ENCODE results near the gene FOS. TPM values are rescaled to one million over a fixed set of nuclear protein-coding genes. Genes with fewer than 3 reads are reported as not detected.

FOS gene
- total and polyA plus RNA-seq, 2 of the 8 experiments (the other 6 are each of a cell fraction or from before 2014, with no cell fraction given) = 50.2 to 51.8 TPM

- POLR2A ChIA-PET (ENCODE audit: partially characterized antibody) = interaction anchor here (1.0 to 14.8 kb wide), 11 partner anchors 8 to 157 kb away, joined by 3 to 351 read pairs (median 4); partner anchors contain the start of gene NEK9
- FAIRE-seq (no peak), DNase-seq (ENCODE audit: low read depth in 1 of 2, low spot score in 2 of 2) (no peak)
- TF ChIP-seq ATF2 (IDR thresholded peaks at IDR 0.05; ENCODE audit: low read length) (peak; percentile 68; the same call in 1 of the 2 replicates), POU5F1 (IDR thresholded peaks at IDR 0.05; ENCODE audit: low read depth, low read length) (no peak), SAP30 (IDR thresholded peaks at IDR 0.05; ENCODE audit: insufficient read depth, insufficient replicate concordance, low read length) (no peak)
Measured at GRCh38 chr14:75283162-75283832, 4.7 kb downstream of the FOS start.

More at GRCh38 chr14:75283162-75283832, 4.7 kb downstream of the FOS start:
- WGBS, 2 experiments (ENCODE audit: extremely low coverage in 1 of 2, insufficient coverage in 1 of 2, insufficient read length in 1 of 2, insufficient replicate concordance in 2 of 2, low coverage in 1 of 2, low lambda C conversion rate in 2 of 2, missing lambda C conversion rate in 1 of 2) = 81% methylated on average over 13 of the region's 13 CpGs; no CpG with 5 or more reads in 1 of the 2 experiments
- Histone ChIP-seq H2AK5ac (ENCODE audit: low read depth, low read length) (0 out of 2 replicates have a peak overlapping the region, but pooled peaks have one; percentile 2), H2BK20ac (ENCODE audit: low read length) (no peak overlapping the region), H3K27me3 (replicated peaks in 1 of 4; ENCODE audit: control insufficient read depth in 3 of 4, extremely low read depth in 1 of 4, insufficient read depth in 3 of 4, low read length in 3 of 4) (peaks cover 0 to 6% (median 3%) of the 10 kb centered on the region in 4 experiments; a peak in 3 of 7 replicates), H4K5ac (ENCODE audit: insufficient read length, low read depth, low read length) (no peak overlapping the region), H3K4me1 (replicated peaks in 1 of 4; ENCODE audit: control insufficient read depth in 3 of 4, insufficient read depth in 4 of 4, low read length in 3 of 4) (peaks cover 7 to 16% (median 9%) of the 10 kb centered on the region in 4 experiments), H2BK120ac (replicated peaks; ENCODE audit: low read depth, low read length) (no peak overlapping the region), H3K23ac (ENCODE audit: insufficient read length) (no peak overlapping the region), H3K14ac (ENCODE audit: insufficient read length) (no peak overlapping the region), H3K4ac (replicated peaks; ENCODE audit: insufficient read length, low read depth, low read length) (no peak overlapping the region), H4K91ac (replicated peaks; ENCODE audit: insufficient read length, low read length) (no peak overlapping the region), H2BK15ac (ENCODE audit: low read length) (no peak overlapping the region), H3K36me3 (ENCODE audit: control insufficient read depth in 2 of 4, insufficient read depth in 4 of 4, low read length in 3 of 4) (peaks cover 9 to 14% (median 10%) of the 10 kb centered on the region in 4 experiments; a peak in 7 of 8 replicates), H3K9me3 (ENCODE audit: insufficient read depth in 2 of 2, low read depth in 1 of 2, low read length in 1 of 2) (no peaks in the 10 kb centered on the region), H3K79me1 (ENCODE audit: low read depth, low read length) (no peaks in the 10 kb centered on the region), H2AFZ (ENCODE audit: low read length) (no peak overlapping the region), H4K20me1 (replicated peaks in 1 of 2; ENCODE audit: control insufficient read depth in 1 of 2, insufficient read depth in 2 of 2, low read length in 2 of 2) (peaks cover 4 to 7% of the 10 kb centered on the region in 2 experiments), H3K23me2 (ENCODE audit: low read depth, low read length) (peaks cover 14% of the 10 kb centered on the region; the same call in 1 of the 2 replicates), H3K56ac (replicated peaks; ENCODE audit: insufficient read length, low read depth, low read length) (no peak overlapping the region), H2BK5ac (ENCODE audit: low read depth, low read length) (no peak overlapping the region), H3K9ac (replicated peaks in 1 of 4; ENCODE audit: extremely low read depth in 1 of 4, low read depth in 3 of 4, low read length in 3 of 4) (no peak overlapping the region), H2BK12ac (ENCODE audit: low read depth, low read length) (no peak overlapping the region), H4K8ac (ENCODE audit: extremely low read depth, insufficient read depth, low read length) (no peak overlapping the region), H3K4me2 (ENCODE audit: insufficient read depth in 1 of 2, low read depth in 2 of 2, low read length in 2 of 2) (no peak overlapping the region), H3K4me3 (ENCODE audit: extremely low read depth in 1 of 4, insufficient read depth in 2 of 4, low read depth in 3 of 4, low read length in 4 of 4) (no peak overlapping the region), H3K79me2 (ENCODE audit: control insufficient read depth in 1 of 2, insufficient read depth in 2 of 2, low read length in 2 of 2) (peaks cover 0 to 12% of the 10 kb centered on the region in 2 experiments; a peak in 2 of 4 replicates), H3K18ac (ENCODE audit: extremely low read depth, low read length) (no peak overlapping the region), H3K27ac (ENCODE audit: low read depth, low read length) (no peak overlapping the region)
- CTCF ChIA-PET (ENCODE audit: partially characterized antibody) = interaction anchor here (0.7 to 8.9 kb wide), 12 partner anchors 7 to 154 kb away, joined by 3 to 83 read pairs (median 4); no protein-coding TSS in a partner anchor
